RCC 7860 (cell line): ENCODE measurements around the gene MERTK.
"Not testable (repeated sequence)": the region's sequence is repeated elsewhere in the genome, so short reads cannot be mapped to it uniquely, and the experiment has no call there.

ENCODE experiments used
- DNase-seq: peaks from one replicate; pipeline ENCODE4 v3.0.0-alpha.2; 2015; ENCODE audit warnings: low spot score
- FAIRE-seq: peaks from 2 replicates; lab custom pipeline; 2012; peaks lifted over from hg19 to GRCh38; lab: Jason Lieb, UNC

MERTK gene

GRCh38 chr2:112034924-112035323, 136.5 kb downstream of the MERTK start:
- no peak for FAIRE-seq
- DNase-seq, result no peak

- FAIRE-seq (no peak), DNase-seq (no peak)
Observed at GRCh38 chr2:112035786-112036185, 137.4 kb downstream of the MERTK start.

- not testable (repeated sequence) for DNase-seq, FAIRE-seq
Observed at GRCh38 chr2:112039556-112039955, 141.1 kb downstream of the MERTK start.

DNA sequence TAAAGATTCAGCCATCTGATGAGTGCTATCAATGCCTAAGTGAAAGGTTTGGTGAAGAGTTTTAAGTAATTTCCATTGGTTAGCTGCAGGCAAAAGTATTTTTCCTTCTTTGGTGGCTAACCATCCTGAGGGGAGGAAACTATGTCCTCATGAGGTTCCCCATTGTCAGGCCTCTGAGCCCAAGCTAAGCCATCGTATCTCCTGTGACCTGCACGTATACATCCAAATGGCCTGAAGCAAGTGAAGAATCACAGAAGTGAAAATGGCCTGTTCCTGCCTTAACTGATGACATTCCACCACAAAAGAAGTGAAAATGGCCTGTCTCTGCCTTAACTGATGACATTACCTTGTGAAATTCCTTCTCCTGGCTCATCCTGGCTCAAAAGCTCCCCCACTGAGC, 141.7 kb downstream of the MERTK start:
- DNase-seq, FAIRE-seq: not testable (repeated sequence)

DNA sequence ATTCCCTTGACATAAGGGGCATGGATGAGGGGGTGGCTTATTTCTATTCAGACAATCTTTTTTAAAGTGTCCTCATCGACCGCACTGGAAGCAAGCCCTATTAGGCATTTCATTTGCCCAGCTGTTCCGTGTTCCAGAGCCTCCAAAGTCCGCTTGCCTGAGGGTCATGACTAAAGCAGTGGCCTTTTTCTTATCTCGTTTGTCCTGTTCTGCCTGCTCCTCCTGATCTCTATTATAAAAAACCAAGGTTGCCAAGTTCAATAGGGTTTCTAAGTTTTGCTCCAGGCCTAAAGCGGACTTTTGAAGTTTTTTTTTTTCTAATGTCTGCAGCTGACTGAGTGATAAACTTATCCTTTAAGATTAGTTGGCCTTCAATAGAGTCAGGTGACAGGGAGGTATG, 143.1 kb downstream of the MERTK start:
- DNase-seq, FAIRE-seq: not testable (repeated sequence)

GRCh38 chr2:112045446-112046014, 147.1 kb downstream of the MERTK start:
- no peak for DNase-seq
- no peak for FAIRE-seq

- no peak for DNase-seq
- FAIRE-seq, result no peak
Observed at GRCh38 chr2:112046231-112046630, 147.8 kb downstream of the MERTK start.

GRCh38 chr2:112047537-112048235, 149.3 kb downstream of the MERTK start:
- DNase-seq (no peak), FAIRE-seq (no peak)

GRCh38 chr2:112048236-112048592, 149.8 kb downstream of the MERTK start:
- FAIRE-seq (no peak), DNase-seq (no peak)

DNA sequence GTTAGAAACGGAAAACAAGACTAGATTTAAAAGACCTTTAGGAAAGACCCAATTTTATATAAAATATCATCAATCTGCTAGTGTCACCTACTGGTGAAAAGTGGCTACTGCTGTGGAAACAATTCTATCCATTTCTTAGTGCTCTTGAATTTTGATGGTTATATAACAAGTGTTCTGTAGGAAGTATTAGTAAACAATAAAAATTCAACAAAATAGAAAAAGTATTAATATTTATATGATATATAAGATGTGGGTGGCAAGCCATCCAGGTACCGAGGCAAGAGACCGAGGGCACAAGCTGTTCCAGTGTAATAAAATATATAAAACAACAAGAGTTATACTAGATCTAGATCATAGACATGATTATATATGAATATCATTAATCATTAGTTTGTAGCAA, 150.5 kb downstream of the MERTK start:
- FAIRE-seq (peak; percentile 86), DNase-seq (peak; percentile 60)

GRCh38 chr2:112050316-112050715, 151.9 kb downstream of the MERTK start:
- FAIRE-seq (no peak), DNase-seq (no peak)

GRCh38 chr2:112053917-112054846, 155.8 kb downstream of the MERTK start:
- peak; percentile 78 for DNase-seq

GRCh38 chr2:112054847-112055729, 156.7 kb downstream of the MERTK start, which contains the start of gene TMEM87B:
TMEM87B (plus strand) TSS chr2:112055269; CDS start chr2:112055592, 323 bp downstream.
- FAIRE-seq (no peak), DNase-seq (peak; percentile 93)

More at GRCh38 chr2:112053917-112054846, 155.8 kb downstream of the MERTK start:
- FAIRE-seq, result no peak

DNA sequence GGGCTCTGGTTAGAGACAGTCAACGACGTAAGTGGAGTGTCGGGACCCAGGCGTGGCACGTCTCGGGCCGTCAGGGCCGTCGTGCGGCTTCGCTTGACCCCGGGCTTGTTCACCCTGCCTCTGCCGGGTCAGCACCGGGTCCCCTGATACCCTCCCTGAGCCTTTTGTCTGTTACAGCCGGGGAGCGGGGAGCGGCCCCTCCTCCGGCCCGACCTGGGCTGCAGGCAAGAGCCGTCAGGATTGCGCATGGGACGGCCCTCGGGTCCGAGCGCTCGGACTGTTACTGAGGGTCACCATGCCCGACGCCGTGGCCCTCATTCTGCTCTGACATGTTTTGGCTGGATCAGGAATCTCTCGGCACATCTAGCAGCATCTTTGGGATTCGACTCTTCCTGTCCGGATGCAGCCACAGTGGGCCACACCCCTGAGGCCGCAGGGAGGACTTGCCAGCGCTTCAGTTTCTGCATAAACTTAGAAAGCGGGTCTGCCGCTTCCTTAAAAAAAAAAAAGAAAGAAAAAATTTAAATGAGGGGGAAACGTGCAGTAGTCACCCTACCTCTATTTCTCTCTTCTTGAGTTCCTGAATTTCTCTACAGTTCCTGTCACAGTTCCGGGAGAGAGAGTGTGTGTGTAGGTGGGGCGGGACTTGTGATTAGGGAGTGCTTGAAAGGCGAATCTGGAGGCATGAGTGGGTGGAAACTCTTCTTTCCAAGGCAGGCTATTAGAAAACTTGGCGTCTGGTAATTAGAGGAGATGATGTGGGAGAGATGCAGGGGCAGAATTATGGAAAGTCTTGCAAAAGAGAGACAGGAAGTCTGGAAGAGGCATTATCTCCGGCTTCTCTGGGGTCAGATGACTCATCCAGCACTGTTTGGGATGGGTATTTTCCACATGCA, 157.6 kb downstream of the MERTK start:
- FAIRE-seq (peak; percentile 69), DNase-seq (peak; percentile 56)

GRCh38 chr2:112056626-112056987, 158.2 kb downstream of the MERTK start:
- no peak for FAIRE-seq
- DNase-seq, result no peak

DNA sequence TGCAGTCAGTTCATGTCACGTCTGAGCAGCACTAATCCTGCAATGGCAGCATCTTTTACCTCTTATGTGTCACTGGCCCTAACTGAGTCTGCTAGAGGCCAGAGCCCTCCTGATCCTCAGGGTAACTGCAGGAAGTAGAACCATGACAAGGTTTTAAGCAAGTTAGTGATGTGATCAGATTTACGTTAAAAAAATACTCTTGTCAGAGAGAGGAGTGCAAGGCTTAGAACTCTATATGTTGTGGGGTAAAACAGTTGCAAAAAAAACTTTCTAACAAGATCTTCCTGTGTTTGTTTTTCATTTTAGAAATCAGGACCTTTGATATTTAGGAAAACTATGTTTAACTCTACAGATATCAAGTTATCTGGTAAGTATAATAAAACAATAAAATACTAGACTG, 161.3 kb downstream of the MERTK start:
- no peak for DNase-seq
- FAIRE-seq, result no peak

GRCh38 chr2:112061299-112061698, 162.9 kb downstream of the MERTK start:
- DNase-seq (no peak), FAIRE-seq (no peak)

DNA sequence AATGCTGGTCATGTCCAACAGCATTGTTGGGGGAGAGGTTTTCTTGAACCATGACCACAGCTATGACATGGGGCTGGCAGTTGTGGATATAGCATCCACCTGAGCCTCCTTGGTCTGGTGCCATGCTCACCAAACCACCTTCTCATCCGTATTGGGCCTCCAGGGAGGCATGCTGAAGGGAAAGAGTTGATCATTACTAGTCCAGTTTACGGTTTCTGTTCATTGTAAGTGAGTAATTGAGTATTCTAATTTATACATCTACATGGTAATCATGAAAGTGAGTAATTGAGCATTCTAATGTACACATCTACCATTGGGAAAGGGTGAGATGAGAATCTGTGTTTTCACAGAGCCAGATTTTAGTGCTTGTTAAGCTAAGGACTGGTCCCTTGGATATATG, 163.4 kb downstream of the MERTK start:
- FAIRE-seq (no peak), DNase-seq (no peak)

- DNase-seq (no peak), FAIRE-seq (no peak)
Observed at GRCh38 chr2:112062894-112063293, 164.5 kb downstream of the MERTK start.

- FAIRE-seq (no peak), DNase-seq (no peak)
Observed at GRCh38 chr2:112065486-112065885, 167.1 kb downstream of the MERTK start.
